T-helper 2 cell treated with Interferon-gamma antibody and Interleukin-4, amounts not matched to agents 5 μg/mL and 100 μg/mL, for 36 hours (primary cell): Measurements from ENCODE around the gene PSAP.

Experiments
- DNase-seq: peaks from one replicate; pipeline ENCODE4 v3.0.0; 2021; ENCODE audit warnings: low spot score
- H3K27ac Mint-ChIP-seq: one replicate; pipeline ENCODE4 v1.8.0; 2021; ENCODE audit warnings: mild to moderate bottlenecking, mixed read lengths
- H3K27me3 Mint-ChIP-seq: one replicate; pipeline ENCODE4 v1.8.0; 2021; ENCODE audit warnings: low read depth, mixed read lengths
- H3K36me3 Mint-ChIP-seq: one replicate; pipeline ENCODE4 v1.8.0; 2021; ENCODE audit warnings: low read depth, mixed read lengths
- H3K4me1 Mint-ChIP-seq: one replicate; pipeline ENCODE4 v1.8.0; 2021; ENCODE audit warnings: low read depth, mixed read lengths
- H3K4me3 Mint-ChIP-seq: one replicate; pipeline ENCODE4 v1.8.0; 2022; ENCODE audit warnings: mild to moderate bottlenecking, moderate library complexity, mixed read lengths
- H3K9me3 Mint-ChIP-seq: one replicate; pipeline ENCODE4 v1.8.0; 2021; ENCODE audit warnings: mixed read lengths

Gene PSAP

DNA sequence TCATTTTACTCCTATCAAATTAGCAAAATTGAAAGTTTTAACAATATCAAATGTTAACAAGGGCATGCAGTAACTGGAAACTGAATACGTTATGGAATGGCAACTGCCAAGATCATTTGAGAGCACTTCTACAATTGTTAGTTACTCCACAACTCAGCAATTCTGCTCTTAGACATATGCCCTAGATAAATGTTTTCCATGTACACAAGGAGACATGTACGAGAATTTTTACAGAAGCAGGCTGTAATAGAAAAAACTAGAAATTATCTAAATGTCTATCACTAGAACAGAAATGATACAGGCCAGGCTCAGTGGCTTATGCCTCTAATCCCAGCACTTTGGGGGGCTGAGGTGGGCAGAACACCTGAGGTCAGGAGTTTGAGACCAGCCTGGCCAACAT lies 7.0 kb downstream of the PSAP start:
- no peaks in the 10 kb centered on the region for H3K27me3 Mint-ChIP-seq
- H3K36me3 Mint-ChIP-seq, result peaks cover 8% of the 10 kb centered on the region
- no peak for DNase-seq
- H3K9me3 Mint-ChIP-seq, result no peaks in the 10 kb centered on the region
- peaks cover 14% of the 10 kb centered on the region for H3K4me1 Mint-ChIP-seq
- H3K4me3 Mint-ChIP-seq, result no peak overlapping the region
- H3K27ac Mint-ChIP-seq, result no peak overlapping the region

DNA sequence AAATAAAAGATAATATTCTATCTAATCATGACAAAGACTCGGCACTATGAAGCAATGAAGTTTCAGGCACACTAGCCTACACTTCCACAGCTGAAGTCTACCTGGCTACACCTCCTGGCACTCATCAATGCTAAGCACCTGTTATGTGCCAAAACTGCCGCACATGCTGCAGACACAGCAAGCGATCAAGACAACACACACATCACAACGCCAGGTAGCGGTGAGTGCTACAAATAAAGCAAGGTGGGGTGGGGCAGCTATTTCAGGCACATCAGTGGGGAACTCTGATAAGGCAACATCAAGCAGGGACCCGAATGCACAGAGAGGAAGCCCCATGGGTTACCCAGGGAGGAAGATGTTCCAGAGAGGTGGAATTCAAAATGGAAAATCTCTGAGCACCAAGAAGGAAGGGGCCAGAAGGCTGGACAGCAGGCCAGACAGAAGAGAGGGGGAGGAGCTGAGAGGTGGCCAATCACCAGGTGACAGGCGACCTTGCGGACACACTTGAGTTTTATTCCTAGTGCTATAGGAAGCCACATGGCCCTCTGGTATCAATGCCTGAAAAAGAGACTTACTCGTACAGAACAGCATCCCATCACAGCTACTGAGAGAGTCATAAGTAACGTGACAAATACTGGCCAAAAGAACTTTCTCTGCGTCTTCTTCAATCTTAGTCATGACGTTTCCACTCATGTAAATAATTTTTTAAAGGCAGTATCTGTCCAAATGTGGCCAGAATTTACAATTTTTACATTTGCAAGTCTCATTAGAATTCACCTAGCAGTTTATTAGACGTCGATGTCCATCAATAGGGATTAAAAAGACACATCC lies 8.0 kb downstream of the PSAP start:
- H3K9me3 Mint-ChIP-seq, result no peaks in the 10 kb centered on the region
- H3K27ac Mint-ChIP-seq, result no peak overlapping the region
- H3K36me3 Mint-ChIP-seq, result peaks cover 1% of the 10 kb centered on the region
- DNase-seq, result no peak
- no peak overlapping the region for H3K4me3 Mint-ChIP-seq
- H3K27me3 Mint-ChIP-seq, result no peaks in the 10 kb centered on the region
- H3K4me1 Mint-ChIP-seq, result peaks cover 8% of the 10 kb centered on the region

DNA sequence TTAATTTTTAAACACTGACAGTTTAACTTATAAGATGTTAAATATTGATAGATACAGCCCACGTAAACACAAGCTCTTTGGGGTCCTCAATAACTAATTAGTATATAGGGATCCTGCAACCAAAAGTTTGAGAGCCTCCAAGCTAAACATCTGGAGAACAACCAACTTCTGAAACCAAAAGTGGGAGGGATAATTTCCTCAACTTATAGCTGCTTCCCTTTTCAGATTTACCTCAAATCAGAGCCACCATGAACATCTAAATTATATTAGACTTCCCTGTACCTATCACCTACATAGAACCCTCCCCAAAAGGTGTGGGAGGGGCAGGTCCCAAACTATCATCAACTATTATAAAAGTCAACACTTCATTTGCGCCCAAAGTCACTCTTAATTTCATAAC lies 8.6 kb downstream of the PSAP start:
- Mint-ChIP-seq H3K4me1 (peaks cover 6% of the 10 kb centered on the region), H3K27me3 (no peaks in the 10 kb centered on the region), H3K9me3 (no peaks in the 10 kb centered on the region), H3K4me3 (no peak overlapping the region), H3K36me3 (no peaks in the 10 kb centered on the region), H3K27ac (no peak overlapping the region)
- no peak for DNase-seq

DNA sequence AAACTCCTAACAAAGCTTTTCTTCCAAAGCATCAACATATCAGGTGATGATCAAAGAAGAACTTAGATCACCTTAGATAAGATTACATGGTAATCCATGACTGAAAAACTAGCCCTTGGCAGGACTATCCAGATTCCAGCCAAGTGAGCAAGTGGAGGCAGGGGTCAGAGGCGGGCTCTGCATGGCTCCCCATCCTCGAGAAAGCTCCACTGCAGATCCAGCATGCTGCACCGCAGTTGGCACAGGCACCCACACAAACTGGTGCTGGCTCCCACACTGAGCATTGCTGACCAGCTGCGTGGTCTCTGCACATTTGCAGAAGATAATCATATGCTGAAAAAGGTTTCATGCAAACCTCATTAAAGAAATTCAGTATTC lies 10.1 kb downstream of the PSAP start:
- Mint-ChIP-seq H3K9me3 (no peaks in the 10 kb centered on the region), H3K4me1 (peaks cover 10% of the 10 kb centered on the region), H3K4me3 (no peak overlapping the region), H3K27ac (no peak overlapping the region), H3K36me3 (no peaks in the 10 kb centered on the region), H3K27me3 (no peaks in the 10 kb centered on the region)
- no peak for DNase-seq

DNA sequence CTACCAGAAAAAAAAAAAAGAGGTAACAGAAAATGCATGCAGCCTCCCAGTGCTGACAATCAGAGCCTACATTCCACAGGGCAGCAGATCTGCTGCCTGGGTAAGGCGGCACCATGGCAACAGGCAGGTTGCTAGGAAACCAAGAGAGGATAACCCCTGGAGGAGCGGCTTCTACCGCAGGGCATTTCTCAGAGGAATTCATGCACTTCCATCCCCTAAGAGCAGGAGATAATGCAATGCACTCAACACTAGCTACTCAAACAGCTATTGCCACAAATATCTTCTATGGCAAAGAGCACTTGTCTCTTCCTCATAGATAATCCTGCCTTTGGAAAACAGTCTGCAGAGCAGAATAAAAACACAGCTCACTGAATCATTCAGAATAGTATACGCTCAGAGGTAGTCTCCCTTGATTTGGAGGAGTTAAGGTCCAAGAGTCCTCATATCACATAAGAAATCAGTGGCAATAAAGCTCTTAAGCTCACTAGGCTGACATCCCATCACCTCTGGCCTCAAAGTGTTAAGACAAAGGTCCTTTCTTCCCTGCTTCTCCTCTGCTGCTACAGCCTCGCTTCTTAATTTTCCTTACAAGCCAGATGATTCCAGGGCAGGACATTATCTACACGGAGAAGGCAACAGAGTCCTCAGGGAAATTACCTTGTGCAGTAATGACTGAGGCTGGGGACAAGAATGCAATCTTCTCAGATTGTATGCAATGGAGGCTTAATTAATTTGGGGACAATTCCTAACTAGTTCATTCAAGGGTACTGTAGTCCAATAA lies 10.7 kb downstream of the PSAP start:
- Mint-ChIP-seq H3K27me3 (no peaks in the 10 kb centered on the region), H3K27ac (no peak overlapping the region), H3K4me1 (peaks cover 10% of the 10 kb centered on the region), H3K4me3 (no peak overlapping the region), H3K36me3 (no peaks in the 10 kb centered on the region), H3K9me3 (no peaks in the 10 kb centered on the region)
- DNase-seq, result no peak

DNA sequence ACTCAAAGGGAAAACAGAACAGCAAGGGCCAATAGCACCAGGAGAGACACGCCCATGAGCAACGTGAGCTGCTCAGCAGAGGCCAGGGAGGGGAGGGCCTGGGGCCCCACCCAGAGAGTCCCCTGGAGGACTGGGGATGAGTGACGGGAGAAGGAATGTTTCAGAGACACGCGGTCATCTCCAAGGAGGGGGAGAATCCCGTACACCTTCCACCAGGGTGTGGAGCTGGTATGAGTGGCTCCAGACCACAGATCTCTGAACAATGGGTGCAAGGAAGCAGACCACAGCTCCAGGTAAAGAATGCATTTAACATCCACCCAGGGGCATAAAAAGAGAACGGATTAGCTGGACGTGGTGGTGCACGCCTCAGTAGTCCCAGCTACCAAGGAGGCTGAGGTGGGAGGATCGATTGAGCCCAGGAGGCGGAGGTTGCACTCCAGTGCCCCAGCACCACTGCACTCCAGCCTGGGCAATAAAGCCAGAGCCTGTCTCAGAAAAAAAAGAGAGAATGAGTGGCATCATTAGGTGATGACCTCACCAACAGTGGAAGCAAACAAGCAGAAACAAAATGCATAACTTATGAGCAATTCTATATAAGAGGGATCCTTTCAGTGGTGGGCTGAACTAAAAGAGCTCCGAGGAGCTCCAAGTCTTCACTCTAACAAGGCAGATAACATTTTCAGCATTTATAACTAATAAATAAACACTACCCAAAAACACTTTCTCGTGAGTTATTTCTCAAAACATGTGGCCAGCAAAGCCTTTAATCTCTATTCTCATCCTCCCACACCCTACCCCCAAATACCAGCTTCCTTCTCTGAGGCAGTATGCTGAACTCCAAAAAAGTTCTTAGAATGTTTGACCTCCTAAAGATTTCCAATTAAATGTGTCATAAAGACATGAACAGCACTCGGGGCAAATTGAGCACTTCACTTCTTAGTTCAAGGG lies 12.5 kb downstream of the PSAP start:
- Mint-ChIP-seq H3K9me3 (no peaks in the 10 kb centered on the region), H3K27me3 (no peaks in the 10 kb centered on the region), H3K27ac (no peak overlapping the region), H3K4me1 (peaks cover 8% of the 10 kb centered on the region), H3K4me3 (no peak overlapping the region), H3K36me3 (no peaks in the 10 kb centered on the region)
- no peak for DNase-seq

DNA sequence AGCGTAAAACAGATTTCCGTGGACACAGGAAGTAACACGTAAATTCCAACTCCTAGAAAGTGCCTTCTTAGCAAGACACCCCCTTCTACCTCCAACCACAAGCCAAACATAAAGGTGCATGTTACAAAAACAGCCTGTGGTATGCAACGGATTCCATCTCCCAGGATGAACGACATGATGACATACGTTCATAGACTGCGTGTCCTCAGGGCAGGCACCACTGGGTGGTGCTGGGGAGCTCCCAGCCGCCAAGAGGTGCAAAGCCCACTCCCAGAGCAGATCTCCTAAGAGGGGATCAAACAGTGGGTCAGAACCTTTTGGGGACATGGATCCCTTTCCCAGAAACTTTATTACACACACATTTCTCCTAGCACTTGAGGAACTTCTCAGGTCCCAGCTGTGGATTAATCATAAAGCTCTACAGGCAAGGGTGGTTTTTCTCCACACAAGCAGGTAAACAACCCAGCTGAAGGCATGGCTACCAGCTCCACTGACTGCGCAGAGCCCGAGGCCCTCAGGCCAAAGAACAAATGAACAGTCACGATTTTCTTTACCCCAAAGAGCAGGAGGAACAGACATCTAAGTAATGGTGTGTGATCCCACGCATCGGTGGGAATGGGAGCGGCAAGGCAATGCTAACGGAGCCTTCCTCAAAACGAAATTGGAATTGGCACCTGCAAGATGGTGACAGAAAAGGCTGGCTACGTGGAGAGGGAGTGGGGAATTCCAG lies 13.8 kb downstream of the PSAP start:
- H3K4me3 Mint-ChIP-seq, result no peak overlapping the region

DNA sequence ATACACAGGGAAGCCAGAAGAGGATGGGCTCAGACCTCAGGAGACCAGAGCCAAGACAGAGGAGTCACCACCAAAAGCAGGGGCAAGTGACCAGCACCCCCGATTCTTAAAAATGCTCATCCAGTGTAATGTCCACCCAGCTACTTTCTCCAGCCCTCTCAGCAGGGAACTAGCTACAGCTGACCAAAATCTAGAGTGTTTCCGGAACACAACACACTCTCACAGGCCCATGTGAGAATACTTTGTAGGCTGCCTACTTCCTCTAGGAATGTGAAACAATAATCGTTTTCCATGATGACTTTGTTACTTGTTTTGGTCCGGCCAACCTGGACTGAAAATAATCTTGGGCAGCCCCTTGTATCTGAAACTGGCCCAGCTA lies 14.5 kb downstream of the PSAP start:
- no peak for DNase-seq
- Mint-ChIP-seq H3K9me3 (no peaks in the 10 kb centered on the region), H3K27ac (no peak overlapping the region), H3K4me1 (peaks cover 12% of the 10 kb centered on the region), H3K27me3 (no peaks in the 10 kb centered on the region), H3K4me3 (no peak overlapping the region), H3K36me3 (peaks cover 6% of the 10 kb centered on the region)

More for the DNA sequence above, 13.8 kb downstream of the PSAP start:
- Mint-ChIP-seq H3K9me3 (no peaks in the 10 kb centered on the region), H3K36me3 (no peaks in the 10 kb centered on the region), H3K27ac (no peak overlapping the region), H3K4me1 (peaks cover 12% of the 10 kb centered on the region), H3K27me3 (no peaks in the 10 kb centered on the region)
- DNase-seq, result no peak

DNA sequence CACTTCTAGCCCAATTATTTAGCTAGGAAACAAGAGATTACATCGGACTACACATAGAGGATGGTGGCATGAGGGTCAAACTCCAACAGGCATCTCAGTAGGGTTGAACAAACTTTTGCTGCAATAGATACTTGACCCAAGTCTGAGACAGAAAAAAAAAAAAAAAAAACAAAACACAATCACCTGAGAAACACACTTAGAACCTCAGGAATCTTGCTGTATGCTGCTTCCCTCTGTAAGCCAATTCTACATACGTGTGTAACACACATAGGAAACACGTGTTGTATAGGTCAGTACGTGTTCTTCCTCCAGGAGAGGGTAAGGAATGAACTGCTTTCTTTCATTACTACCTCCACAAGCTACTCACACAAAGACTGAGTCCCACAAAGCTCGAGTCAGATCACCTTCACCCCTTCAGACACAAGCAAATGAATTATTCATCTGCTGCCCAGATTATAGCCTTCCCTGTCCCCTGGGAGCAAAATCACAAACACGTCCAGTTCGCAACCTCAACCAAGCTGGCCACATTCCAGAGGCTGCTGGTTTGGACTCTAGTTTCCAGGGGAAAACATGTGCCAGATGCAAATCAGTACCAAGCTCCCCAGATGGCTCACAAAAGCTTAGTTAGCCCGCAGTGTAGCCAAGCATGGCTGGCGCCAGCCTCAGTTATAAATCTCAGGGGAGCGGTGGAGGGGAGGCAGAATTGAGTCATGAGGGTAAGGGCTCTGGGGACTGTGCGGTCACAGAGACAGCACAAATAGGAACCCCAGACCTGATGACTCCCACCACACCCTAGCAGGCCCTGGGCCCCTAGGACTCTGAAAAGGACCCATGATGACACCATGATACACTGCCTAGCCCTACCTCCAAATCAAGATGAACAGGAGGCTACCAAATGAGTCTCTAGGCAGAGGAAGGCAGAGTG lies 15.1 kb downstream of the PSAP start:
- peaks cover 7% of the 10 kb centered on the region for H3K36me3 Mint-ChIP-seq
- H3K4me3 Mint-ChIP-seq, result no peak overlapping the region

DNA sequence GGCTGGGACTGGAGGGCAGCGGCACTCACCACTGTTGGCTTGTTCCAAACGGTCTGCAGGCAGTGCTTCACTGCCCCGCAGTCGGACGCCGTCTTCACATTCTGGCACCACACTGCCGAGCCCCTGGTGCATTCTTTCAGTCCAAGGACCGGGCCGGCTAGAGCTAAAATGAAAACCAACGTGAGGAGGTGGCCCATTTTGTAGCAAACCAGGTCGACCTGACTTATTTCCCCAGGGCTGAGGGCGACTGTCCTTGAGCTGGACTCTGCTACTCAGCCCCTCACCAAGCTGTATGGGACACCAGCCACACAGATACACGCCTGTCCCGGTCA lies 16.7 kb downstream of the PSAP start:
- Mint-ChIP-seq H3K36me3 (peaks cover 21% of the 10 kb centered on the region), H3K27me3 (no peaks in the 10 kb centered on the region), H3K4me1 (peaks cover 12% of the 10 kb centered on the region), H3K27ac (no peak overlapping the region), H3K4me3 (no peak overlapping the region), H3K9me3 (no peaks in the 10 kb centered on the region)
- no peak for DNase-seq

More for the DNA sequence above, 15.1 kb downstream of the PSAP start:
- no peaks in the 10 kb centered on the region for H3K27me3 Mint-ChIP-seq
- no peak overlapping the region for H3K27ac Mint-ChIP-seq
- no peak for DNase-seq
- H3K4me1 Mint-ChIP-seq, result peaks cover 12% of the 10 kb centered on the region
- H3K9me3 Mint-ChIP-seq, result no peaks in the 10 kb centered on the region

DNA sequence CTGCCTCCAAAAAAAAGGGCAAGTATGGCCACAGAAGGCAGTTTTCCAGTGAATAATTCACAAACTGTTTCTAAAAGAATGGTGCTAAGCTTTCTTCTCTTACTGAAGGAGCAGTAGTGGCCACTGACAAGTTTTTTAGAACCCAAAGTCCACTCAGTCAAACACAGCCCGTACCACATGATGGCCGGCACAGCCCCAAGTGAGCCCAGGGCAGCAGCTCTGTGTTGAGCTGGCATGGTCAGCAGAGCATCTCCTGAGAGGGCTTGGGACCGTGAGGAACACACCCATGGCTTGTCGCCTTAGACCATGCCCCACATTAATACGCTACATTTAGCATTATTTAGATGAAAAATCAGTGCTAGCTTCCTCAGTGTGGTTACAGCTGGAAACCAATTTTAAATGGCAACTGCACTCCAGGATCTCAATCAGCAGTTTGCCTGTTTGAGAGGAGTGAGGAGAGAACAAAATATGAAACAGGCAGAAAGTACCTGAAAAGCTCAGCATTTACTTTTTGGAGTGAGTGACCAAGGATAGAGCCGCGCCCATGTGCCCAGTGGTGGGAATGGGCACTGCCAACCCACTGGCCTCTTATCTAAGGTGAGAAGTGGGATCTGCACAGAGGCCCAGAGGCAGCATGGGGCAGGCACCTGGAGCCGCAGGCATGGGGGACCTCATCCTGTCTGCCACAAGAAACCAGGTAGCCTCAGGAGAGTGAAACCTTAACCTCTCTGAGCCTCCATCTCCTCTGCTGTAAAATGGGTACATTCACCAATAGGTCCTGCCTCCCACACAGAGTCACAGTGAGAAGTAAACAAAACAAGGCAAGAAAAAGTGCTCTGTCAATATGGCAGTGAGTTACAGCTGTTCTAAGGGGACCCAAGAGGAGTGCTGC lies 17.4 kb downstream of the PSAP start:
- Mint-ChIP-seq H3K9me3 (no peaks in the 10 kb centered on the region), H3K27ac (no peak overlapping the region), H3K27me3 (no peaks in the 10 kb centered on the region), H3K36me3 (peaks cover 25% of the 10 kb centered on the region), H3K4me3 (no peak overlapping the region), H3K4me1 (peaks cover 9% of the 10 kb centered on the region)
- no peak for DNase-seq

DNA sequence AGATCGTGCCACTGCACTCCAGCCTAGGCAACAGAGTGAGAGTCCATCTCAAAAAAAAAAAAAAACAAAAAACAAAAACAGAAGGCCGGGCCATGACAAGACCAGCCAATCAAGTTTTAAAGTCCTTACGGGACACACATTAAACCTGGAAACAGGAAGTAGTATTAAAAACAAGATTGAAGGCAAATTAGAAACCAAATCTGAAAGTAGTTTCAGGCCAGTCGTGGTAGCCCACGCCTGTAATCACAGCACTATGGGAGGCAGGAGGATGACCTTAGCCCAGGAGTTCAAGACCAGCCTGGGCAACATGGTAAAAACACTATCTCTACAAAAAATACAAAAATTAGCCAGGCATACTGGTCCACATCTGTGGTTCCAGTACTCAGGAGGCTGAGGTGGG lies 18.1 kb downstream of the PSAP start:
- Mint-ChIP-seq H3K9me3 (no peaks in the 10 kb centered on the region), H3K27ac (no peak overlapping the region), H3K4me1 (peaks cover 8% of the 10 kb centered on the region), H3K36me3 (peaks cover 26% of the 10 kb centered on the region), H3K27me3 (no peaks in the 10 kb centered on the region), H3K4me3 (no peak overlapping the region)
- DNase-seq, result no peak
